Measurements from ENCODE around the gene DOK4.

DOK4 gene

DNA sequence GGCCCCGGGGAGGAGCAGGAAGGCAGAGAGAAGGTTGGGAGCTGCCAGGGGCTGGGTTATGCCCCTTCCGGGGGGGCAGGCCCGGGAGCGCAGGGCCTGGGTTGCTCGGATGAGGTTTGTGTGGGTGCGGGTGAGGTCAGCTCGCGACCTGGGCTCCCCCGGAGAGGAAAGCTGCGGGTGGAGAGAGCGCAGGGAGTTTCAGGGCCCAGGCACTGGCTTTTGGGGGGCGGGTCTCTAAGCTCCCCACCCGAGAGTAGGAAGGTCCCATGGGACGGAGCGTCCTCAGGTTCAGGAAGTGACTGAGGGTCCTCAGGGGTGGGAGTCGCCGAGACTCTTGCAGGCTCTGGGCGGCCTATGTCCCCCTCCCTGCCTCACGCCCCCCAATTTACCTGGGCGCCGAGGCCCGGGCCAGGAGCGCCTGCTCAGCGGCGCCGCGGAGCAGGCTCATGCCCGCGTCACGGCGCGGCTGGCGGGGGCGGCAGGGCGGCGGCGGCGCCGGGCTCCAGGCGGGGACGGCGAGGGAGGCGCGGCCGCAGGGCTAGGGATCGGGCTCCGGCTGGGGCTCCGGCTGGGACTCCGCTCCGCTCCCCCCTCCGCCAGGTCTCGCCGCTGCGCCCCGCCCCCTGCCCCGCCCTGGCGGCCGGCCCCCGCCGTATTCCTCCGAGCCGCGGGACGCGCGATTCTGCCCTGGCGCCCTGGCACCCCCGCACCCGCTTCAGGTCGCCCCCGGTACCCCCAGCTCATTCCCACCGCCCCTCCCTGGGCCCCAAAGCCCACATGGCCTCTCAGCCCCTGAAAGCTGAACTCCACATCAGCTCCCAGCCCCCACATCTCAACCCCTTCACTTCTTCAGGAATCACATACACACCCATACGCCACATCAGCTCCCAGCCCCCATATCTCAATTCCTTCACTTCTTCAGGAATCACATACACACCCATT is at the start of gene DOK4:
DOK4 (minus strand) TSS at position 578 of the 942 bp plus-strand sequence. CDS start 6,986 bp downstream, outside the sequence.
- FAIRE-seq (no peak), DNase-seq (ENCODE audit: insufficient read length, low spot score) (peak; percentile 93)

GRCh38 chr16:57535680-57536305 is 49.5 kb upstream of the DOK4 start:
- peak; percentile 89 for FAIRE-seq
- DNase-seq (ENCODE audit: insufficient read length, low spot score): peak; percentile 90

- FAIRE-seq (peak; percentile 48), DNase-seq (ENCODE audit: insufficient read length, low spot score) (no peak)
Observed at GRCh38 chr16:57534881-57535658, 48.8 kb upstream of the DOK4 start.

DNA sequence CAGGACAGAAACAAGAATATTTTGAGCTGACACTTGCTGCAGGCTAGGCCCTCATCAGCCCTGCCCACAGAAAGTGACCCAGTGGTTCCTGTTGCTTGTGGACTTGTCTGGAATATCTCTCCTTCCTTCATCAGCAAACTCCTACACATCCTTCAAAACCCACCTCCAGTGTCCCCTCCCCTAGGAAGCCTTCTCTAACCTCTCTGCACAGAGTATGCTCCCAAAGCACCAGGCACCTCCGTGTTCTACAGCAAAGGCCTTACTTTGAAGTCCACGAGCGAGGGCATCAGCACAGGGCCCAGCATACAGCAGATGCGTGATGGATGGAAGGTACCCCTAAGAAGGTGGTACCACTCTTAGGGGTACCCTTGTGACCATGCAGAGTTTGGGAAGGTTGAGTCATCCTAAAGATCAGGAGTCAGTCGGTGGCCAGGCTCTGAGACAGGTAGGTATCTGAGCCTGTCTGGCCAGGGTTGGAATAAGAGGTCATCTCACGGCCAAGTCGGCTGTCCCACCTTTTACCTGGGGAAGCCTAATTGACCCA is 48.1 kb upstream of the DOK4 start:
- FAIRE-seq (no peak), DNase-seq (ENCODE audit: insufficient read length, low spot score) (no peak)

- no peak for FAIRE-seq
- DNase-seq (ENCODE audit: insufficient read length, low spot score): no peak
Observed at GRCh38 chr16:57533431-57534336, 47.4 kb upstream of the DOK4 start.

DNA sequence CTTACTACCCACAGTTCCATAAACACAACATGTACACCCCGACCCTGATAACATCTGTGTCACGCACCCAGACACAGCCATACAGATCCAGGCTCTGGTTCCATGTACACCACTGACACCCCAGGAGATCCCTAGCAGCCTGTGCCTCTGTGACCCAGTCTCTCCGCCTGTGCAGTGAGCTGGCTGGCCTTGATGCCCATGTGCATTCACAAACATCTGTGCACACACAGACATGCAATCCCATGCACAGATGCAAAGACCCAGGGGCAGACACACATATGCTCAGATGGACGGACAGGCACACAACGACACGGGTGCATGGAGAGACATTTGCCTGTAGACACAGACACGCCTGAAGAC is 46.0 kb upstream of the DOK4 start:
- no peak for FAIRE-seq

DNA sequence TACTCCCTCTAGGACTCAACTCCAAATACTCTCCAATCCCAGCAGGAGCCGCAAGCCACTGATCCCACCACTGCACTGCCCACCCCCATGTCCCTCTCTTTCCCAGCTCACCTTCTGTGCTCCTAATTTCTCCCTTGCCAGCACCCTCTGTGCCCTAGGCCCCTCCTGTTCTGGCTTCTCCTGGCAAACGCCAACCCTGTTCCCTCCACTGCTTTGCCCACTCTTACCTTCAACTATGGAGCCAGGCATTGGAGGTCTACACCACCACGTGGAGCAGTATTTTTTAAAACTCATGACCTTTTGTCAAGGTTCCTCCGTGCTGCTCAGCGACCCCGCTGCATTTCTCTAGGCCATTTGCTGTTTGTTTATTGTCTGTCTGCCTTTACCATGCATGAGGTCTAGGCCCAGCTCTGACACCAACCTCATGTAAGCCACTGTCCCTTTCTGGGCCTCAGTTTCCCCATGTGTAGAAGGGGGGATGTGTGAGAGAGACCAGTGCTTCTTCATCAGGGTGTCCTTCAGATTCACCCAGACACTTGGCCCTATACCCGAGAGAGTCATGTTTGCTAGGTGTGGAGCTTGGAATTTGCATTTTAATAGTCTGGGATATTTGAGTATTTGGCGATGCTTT is 45.5 kb upstream of the DOK4 start:
- FAIRE-seq (no peak), DNase-seq (ENCODE audit: insufficient read length, low spot score) (no peak)

More for the DNA sequence above, 46.0 kb upstream of the DOK4 start:
- DNase-seq (ENCODE audit: insufficient read length, low spot score): no peak

GRCh38 chr16:57531253-57531575 is 44.9 kb upstream of the DOK4 start:
- peak; percentile 8 for FAIRE-seq
- DNase-seq (ENCODE audit: insufficient read length, low spot score): no peak

DNA sequence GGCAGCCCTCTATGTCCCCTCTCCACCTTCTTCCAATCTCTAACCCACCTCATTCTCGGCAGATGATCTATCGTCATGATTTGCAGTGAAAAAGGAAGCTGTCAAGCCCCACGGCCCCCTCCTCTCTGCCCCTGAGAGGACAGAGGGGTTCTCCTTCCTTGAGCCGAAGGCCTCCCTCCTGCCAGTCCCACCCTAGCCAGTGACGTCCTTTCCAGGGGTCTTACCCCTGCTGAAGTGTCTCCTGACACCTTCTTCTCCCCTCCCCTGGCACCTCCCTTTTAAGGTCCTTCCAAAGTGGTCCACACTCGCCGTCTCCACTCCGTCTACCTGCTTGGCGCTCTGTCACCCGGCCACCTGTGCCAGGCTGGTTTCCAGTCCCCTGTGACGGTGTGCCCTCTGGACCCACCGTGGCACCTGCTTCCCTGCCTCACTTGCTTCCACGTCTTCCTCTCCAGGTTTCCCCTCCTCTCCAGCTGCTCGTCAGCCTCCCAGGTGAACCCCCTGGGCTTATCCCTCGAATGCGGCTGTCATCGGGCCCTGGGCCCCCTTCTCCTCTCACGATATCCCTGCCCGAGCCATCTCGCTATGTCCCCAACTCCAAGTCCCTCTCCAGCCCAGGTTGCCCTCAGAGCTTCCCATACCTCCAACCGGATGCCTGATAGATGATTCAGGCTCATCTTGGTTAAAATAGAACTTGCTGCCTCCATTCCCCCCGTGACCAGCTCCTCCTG is 44.4 kb upstream of the DOK4 start:
- FAIRE-seq (no peak), DNase-seq (ENCODE audit: insufficient read length, low spot score) (no peak)

- peak; percentile 80 for FAIRE-seq
- DNase-seq (ENCODE audit: insufficient read length, low spot score): peak; percentile 87
Observed at GRCh38 chr16:57530104-57530521, 43.8 kb upstream of the DOK4 start.

DNA sequence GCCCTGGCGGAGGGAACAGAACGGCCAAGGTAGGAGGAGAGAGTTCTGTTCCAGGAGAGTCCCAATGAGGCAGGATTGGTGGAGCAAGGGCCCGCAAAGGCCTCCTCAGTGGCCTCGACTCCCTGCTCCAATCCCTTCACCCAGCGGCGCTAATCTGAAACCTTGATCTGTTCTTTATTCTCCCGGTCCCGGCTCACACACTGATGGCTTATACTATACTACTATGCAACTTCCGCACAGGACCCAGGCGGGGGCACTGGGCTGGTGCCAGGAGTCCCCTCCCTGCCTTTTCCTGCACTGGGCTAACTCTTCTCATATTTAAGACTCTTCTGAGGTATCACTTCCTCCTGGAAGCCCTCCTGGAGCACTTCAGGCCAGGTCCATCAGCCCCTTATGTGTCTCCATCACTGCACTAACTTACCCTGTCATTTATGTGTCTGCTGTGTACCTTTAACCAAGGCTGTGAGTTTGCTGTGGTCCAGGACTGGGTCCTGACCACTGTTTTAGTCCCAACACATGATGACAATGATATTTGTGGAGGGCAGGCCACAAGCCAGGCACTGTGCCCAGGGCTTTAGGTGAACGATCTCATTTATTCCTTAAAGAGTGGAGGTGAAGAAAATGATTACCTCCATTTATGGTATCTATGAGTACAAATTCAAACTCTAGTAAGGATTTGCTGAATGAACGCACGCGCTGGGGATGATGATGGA is 43.3 kb upstream of the DOK4 start:
- peak; percentile 70 for FAIRE-seq

DNA sequence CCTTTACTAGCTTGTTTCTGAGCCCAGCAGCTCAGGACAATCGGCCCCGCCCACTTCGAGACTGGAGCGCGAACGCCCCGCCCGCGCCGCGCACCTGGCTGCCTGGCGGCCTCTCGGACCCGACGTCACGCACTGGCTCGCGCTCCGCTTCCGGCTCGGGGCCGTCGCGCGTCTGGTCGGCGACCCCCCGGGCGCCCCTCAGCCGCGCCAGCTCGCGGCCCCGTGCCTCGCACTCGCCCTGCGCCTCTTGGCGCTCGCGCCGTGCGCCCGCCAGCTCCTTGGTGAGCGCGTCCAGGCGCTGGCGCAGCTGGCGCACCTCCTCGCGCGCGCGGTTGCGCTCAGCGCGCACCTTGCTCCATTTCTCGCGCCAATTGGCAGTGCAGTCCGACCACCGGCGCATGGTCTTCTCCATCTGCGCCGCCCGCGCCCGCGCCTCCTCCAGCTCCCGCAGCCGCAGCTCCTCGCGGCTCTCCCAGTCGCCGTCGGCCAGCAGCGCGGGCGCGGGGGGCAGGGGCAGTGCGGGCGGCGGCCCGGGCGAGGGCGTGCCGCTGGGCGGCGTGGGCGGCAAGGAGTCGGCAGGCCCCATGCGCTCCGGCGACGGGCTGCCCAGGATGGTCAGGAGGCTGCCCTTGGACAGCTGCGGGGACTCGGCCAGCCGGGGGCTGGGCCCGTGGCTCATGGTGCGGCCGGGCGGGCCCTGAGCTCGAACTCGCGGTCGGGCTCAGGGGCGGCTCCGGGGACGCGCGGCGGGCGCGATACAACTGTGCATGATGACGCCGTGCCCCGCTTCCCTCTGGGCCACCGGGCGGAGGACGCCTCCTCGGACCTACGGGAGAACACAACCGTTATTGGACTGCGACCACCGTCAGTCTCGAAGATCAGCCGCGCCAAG is 42.5 kb upstream of the DOK4 start:
- FAIRE-seq: no peak
- DNase-seq (ENCODE audit: insufficient read length, low spot score): no peak

More for the DNA sequence above, 43.3 kb upstream of the DOK4 start:
- no peak for DNase-seq (ENCODE audit: insufficient read length, low spot score)

DNA sequence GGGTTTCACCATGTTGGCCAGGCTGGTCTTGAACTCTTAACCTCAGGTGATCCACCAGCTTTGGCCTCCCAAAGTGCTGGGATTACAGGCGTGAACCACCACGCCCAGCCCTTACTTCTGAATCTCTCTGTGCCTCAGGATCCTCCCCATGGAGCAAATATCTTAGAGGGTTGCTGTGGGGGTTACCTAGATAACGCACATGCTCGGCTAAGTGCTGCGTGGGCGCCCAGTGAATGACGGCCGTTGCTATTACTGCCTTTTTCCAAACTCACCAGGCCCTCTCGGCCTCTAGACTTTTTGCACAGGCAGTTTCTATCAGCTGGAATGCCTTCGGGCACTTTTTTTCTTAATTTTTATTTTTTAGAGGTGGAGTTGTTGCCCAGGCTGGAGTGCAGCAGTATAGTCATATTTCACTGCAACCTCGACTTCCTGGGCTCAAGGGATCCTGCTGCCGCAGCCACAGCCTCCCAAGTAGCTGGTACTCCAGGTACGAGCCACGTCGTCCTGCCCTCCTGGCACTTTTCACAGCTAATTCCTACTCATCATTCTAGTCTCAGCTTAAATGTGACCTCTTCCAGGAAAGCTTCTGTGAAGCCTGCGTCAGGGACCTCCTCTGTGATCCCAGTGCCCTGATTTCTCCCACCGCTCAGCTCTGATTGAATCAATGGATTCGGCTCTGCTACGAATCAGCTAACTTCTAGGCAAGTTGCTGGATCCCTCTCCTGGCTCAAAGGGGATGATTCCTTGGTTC is 41.5 kb upstream of the DOK4 start:
- DNase-seq (ENCODE audit: insufficient read length, low spot score) (no peak), FAIRE-seq (no peak)

GRCh38 chr16:57527027-57527426 is 40.7 kb upstream of the DOK4 start:
- FAIRE-seq: no peak
- no peak for DNase-seq (ENCODE audit: insufficient read length, low spot score)

DNA sequence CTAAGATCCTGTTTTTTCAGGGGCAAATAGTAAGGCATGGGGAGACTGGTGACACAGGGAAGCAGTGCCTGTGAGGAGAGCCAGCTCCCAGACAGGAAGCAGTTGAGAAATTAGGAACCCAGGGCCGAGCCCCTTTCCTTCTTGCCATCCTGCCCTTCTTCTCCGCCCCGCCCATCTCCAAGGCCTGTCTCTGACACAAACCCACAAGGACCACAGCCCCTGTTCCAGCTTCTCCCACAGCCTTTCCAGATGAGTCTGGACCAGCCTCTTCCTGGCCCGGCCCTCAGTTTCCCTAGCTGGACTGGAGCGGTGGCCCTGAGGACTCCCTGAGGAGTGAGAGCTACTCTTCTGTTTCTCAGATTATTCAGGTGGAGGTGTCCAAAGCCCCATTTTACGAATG is 40.2 kb upstream of the DOK4 start:
- FAIRE-seq (no peak), DNase-seq (ENCODE audit: insufficient read length, low spot score) (no peak)

- no peak for DNase-seq (ENCODE audit: insufficient read length, low spot score)
- no peak for FAIRE-seq
Observed at GRCh38 chr16:57525761-57526160, 39.5 kb upstream of the DOK4 start.

- FAIRE-seq: no peak
Observed at GRCh38 chr16:57522960-57523359, 36.7 kb upstream of the DOK4 start.

More at GRCh38 chr16:57522960-57523359, 36.7 kb upstream of the DOK4 start:
- no peak for DNase-seq (ENCODE audit: insufficient read length, low spot score)

Measured in GM19239 (cell line).